Anterior cingulate cortex (tissue), 58 donors: ENCODE measurements around the gene SCP2D1.
"Not testable (repeated sequence)": the region's sequence is repeated elsewhere in the genome, so short reads cannot be mapped to it uniquely, and the experiment has no call there.

Source experiments
- DNase-seq, 58 donors: peaks; one replicate each; lab custom pipeline; 2025; lab: John Stamatoyannopoulos, UW

Gene SCP2D1

GRCh38 chr20:18813483-18813882 lies at the start of gene SCP2D1:
Gene SCP2D1, plus strand, starts transcription at chr20:18813783. Its CDS starts 33 bp downstream, at chr20:18813816.
- DNase-seq: no peak

DNA sequence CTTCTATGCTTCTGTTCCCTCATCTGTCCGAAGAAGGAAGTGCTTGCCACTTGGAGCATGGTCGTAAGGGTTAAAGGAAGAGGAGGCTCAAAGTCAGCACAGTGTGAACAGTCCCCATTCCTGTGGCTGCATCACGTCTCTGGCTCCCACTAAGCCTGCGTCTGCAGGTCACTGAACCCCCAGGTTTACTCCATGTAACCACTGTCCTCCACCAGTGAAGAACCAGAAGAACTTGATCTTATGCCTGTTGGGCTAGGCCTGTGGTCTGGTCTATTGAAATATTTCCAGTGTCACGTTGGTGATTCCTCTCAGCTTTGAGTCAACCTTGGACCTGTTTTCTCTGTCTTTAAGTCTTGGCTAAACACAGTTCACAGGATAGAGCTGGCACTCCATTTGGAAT lies 45.9 kb upstream of the SCP2D1 start:
- DNase-seq: no peak

DNA sequence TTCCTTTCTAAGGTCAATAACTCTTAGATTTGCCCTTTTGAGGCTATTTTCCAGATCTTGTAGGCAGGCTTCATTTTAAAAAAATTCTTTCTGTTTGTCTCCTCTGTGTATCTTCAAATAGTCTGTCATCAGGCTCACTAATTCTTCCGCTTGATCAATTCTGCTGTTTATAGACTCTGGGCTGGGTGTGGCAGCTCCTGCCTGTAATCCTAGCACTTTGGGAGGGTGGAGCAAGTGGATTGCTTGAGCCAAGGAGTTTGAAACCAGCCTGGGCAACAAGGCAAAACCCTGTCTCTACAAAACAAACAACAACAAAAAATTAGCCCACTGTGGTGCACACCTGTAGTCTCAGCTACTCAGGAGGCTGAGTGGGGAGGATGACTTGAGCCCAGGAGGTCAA lies 40.0 kb upstream of the SCP2D1 start:
- DNase-seq: no peak

- no peak for DNase-seq
Measured at GRCh38 chr20:18774207-18774606, 39.4 kb upstream of the SCP2D1 start.

- DNase-seq: no peak
Measured at GRCh38 chr20:18775633-18776032, 38.0 kb upstream of the SCP2D1 start.

GRCh38 chr20:18778690-18779392 lies 34.7 kb upstream of the SCP2D1 start:
- DNase-seq: no peak

DNA sequence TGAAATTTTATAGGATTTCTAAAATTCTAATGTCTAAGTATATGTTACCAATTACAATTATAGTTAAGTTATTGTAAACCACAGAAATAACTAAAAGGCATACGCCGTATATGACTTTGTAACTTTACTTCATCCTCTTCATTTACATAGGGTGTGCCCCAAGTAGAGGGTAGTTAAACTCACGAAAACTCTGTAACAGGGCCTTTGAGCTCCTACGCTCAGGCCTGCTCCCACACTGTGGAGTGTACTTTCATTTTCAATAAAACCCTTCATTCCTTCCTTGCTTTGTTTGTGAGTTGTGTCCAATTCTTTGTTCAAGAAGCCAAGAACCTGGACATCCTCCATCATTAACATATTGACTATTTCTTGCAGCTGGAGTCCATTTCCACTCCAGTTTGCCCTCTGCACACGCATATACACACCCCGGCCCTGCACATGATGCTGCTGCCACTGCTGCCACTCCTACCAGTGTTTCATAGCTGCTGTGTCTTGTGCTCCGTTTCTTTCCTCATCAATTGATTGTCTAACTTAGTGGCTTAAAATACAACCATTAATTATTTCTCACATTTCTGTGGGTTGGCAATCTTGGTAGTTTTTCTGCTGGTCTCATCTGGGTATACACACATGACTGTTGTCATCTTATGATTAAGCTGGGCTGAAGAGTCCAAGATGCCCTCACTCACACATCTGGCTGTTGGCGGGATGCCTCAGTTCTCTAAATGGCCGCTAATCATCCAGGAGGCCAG lies 33.0 kb upstream of the SCP2D1 start:
- DNase-seq: no peak

GRCh38 chr20:18781509-18781908 lies 32.1 kb upstream of the SCP2D1 start:
- no peak for DNase-seq

DNA sequence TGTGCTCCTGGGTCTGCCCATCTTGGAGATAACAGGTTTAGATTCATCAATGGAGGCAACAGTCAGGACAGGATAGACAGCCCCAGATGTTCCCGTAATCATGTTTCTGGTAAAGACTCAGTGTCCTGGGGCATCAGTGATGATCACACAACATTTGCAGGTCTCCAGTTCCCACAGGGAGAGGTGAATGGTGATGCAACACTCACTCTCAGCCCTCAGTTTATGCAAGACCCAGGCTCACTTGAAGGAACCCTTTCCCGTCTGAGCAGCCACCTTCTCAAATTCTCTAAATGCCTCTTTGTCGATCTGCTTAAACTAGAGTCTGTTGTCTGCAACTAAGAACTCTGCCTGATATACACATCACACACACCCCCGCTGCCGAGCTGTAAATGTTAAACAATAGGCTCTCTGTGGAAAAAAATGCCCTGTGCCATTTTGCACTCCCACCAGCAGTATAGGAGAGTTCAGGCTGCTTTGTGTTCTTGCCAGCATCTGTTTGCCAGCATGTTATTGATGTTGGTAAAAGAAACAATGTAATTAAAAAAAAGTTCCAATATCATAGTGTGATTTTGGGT lies 30.1 kb upstream of the SCP2D1 start:
- DNase-seq: no peak

DNA sequence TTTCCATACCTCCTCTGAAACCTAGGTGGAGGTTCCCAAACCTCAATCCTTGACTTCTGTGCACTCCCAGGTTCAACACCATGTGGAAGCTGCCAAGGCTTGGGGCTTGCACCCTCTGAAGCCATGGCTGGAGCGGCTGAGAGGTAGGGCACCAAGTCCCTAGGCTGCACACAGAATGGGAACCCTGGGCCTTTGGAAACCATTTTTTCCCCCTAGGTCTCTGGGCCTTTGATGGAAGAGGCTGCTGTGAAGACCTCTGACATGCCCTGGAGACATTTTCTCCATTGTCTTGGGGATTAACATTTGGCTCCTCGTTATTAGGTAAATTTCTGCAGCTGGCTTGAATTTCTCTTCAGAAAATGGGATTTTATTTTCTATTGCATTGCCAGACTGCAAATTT lies 26.5 kb upstream of the SCP2D1 start:
- DNase-seq: not testable (repeated sequence)

GRCh38 chr20:18788021-18788420 lies 25.6 kb upstream of the SCP2D1 start:
- DNase-seq: no peak

DNA sequence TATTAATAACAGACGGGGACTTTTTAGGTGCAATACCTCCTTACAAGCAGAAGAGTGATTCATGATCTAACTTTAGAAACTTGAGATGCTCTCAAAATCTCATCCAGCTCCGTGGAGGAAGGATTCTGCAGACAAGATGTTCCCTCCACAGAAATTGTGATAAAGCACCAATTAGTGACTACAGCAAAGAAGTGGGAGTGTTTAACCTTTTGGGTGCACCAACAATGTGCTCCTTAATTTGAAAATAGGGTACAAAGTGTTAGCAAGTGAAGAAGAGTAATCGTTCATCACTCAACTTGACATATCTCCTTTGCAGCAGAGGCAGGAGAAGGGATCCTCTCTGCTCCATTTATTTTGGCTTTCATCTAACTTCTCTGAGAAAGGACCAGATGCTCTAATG lies 22.8 kb upstream of the SCP2D1 start:
- peak in 2 of 58 donors; percentile 5 to 37 for DNase-seq

GRCh38 chr20:18793625-18794427 lies 19.8 kb upstream of the SCP2D1 start:
- DNase-seq: peak; percentile 31 to 95 (median 85)

- DNase-seq: no peak
Measured at GRCh38 chr20:18794428-18794787, 19.2 kb upstream of the SCP2D1 start.

- DNase-seq: no peak
Measured at GRCh38 chr20:18795366-18795765, 18.2 kb upstream of the SCP2D1 start.

- DNase-seq: no peak
Measured at GRCh38 chr20:18796282-18796833, 17.2 kb upstream of the SCP2D1 start.

- DNase-seq: no peak
Measured at GRCh38 chr20:18801516-18801915, 12.1 kb upstream of the SCP2D1 start.

DNA sequence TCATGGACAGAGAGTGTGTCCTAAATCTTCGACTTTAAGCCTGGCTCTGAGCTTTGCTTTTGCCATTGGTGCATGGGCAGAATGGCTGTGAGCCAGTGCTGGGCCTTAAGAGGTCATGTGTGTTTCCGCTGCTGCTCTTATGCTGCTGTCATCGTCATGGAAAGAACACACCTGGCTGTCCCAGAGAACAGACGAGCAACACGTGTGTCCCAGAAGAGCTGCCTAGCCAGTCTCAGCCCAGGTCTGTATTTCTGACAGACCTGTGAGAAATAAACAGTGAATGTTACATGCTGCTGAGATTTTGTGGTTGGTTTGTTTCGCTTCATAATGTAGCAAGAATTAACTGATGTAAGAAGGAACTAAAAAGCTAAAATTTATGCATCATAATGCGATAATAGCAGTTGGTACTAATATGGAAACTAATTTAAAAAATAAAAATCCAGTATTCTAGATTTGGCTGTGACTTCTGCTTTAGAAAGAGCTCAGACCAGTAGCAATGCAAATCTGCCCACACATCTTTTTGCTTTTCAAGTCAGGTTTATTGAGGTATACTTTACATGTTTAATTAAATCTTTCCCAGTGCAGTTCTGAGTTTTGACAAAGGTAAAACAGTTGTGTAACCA lies 11.5 kb upstream of the SCP2D1 start:
- no peak for DNase-seq

DNA sequence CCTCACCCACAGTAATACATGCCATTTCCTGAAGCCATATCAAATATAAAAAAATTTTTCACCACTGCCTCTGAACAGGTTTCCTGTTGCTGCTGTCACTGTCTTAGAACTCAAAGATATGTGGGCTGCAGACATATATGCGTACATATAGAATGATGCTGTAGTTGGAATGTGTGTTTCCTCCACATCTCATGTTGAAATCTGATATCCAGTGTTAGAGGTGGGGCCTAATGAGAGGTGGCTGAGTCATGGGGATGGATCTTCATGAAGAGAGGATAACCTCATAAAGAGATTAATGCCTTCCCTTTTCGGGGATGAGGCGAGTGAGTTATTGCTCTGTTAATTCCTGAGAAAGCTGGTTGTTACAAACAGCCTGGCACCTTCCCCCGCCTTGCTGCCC lies 7.7 kb upstream of the SCP2D1 start:
- no peak for DNase-seq

DNA sequence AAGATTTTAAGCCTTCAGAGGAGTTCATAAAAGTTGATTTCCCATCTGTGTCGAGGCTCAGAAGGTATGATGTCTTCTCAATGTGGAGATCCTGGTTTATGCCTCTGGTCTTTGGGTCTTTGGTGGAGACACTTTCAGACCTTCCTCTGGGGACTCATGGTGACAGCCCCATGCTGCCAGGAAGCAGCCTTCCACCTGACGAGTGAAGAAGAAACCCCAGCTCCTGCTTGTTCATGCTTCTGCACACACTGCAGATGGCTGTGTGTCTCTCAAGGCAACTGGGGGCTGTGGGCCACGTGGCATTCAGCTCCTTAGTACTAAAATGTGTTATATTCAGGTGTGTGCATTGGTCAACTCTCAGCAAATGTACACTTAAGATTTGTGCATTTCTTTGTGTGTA lies 4.9 kb upstream of the SCP2D1 start:
- no peak for DNase-seq
